ENCODE measurements around the gene BTBD19. TPM values are rescaled to one million over a fixed set of nuclear protein-coding genes. Genes with fewer than 3 reads are reported as not detected.
"Not testable (repeated sequence)": the region's sequence is repeated elsewhere in the genome, so short reads cannot be mapped to it uniquely, and the experiment has no call there.

Gene BTBD19
- total RNA-seq, 4 donors from 2014 or later, result 0.68 to 5.3 (median 4.1) TPM

GRCh38 chr1:44831516-44831915 is 23.2 kb downstream of the BTBD19 start:
- Histone ChIP-seq H3K4me3 (no peak overlapping the region), H3K27me3 (no peaks in the 10 kb centered on the region), H3K4me1 (peaks cover 0 to 13% (median 0%) of the 10 kb centered on the region in 3 donors), H3K36me3 (no peaks in the 10 kb centered on the region), H3K9me3 (no peaks in the 10 kb centered on the region), H3K27ac (no peak overlapping the region)
- WGBS, 2 donors, result 30 to 33% methylated on average over 2 of the region's 9 CpGs
- DNase-seq, result no peak
- intact Hi-C loops (cut with DNase I), result loop anchor here (10.0 kb wide), 1 partner anchor 47 kb away; the partner anchor contains the start of gene BEST4
- no peak for TF ChIP-seq POLR2A (IDR thresholded peaks at IDR 0.05)
- TF ChIP-seq, protein P1, sequence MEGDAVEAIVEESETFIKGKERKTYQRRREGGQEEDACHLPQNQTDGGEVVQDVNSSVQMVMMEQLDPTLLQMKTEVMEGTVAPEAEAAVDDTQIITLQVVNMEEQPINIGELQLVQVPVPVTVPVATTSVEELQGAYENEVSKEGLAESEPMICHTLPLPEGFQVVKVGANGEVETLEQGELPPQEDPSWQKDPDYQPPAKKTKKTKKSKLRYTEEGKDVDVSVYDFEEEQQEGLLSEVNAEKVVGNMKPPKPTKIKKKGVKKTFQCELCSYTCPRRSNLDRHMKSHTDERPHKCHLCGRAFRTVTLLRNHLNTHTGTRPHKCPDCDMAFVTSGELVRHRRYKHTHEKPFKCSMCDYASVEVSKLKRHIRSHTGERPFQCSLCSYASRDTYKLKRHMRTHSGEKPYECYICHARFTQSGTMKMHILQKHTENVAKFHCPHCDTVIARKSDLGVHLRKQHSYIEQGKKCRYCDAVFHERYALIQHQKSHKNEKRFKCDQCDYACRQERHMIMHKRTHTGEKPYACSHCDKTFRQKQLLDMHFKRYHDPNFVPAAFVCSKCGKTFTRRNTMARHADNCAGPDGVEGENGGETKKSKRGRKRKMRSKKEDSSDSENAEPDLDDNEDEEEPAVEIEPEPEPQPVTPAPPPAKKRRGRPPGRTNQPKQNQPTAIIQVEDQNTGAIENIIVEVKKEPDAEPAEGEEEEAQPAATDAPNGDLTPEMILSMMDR (IDR thresholded peaks at IDR 0.05), result no peak

DNA sequence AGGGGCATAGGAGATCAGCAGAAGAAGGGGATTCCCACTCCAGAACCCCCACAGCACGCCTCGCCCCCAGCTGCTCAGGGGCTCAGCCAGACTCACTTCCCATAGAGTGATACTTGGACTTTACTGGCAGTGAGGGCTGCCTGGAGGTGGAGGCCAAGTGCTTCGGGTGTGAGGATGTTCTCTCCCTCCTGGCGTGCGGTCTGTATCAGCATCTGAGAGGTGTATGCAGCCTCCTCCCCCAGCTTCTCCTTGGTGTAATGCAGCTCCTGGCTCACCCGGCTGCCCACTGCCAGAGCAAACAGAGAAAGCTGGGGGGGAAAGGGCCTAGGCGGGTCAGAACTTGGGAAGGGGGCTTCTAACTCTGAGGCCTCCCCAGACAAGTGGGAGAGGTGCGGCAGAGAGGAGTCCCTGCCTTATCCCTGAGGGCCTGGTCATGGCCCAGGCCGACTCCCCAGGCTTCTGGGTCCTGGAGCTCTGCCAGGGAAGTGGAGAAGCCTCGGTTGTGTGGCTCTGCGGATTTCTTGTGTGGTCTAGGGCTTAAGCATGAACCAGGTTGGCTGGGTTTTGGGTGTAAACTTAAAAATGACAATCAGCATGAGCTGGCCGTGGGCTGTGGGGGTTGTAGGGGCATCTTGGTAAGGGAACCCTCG is 23.9 kb downstream of the BTBD19 start:
- TF ChIP-seq, protein P1 (IDR thresholded peaks at IDR 0.05), result no peak
- TF ChIP-seq POLR2A (IDR thresholded peaks at IDR 0.05), result no peak
- Histone ChIP-seq H3K27ac (no peak overlapping the region), H3K9me3 (no peaks in the 10 kb centered on the region), H3K27me3 (no peaks in the 10 kb centered on the region), H3K4me3 (no peak overlapping the region), H3K4me1 (peaks cover 0 to 8% (median 0%) of the 10 kb centered on the region in 3 donors), H3K36me3 (no peaks in the 10 kb centered on the region)
- WGBS, 2 donors, result 51 to 67% methylated on average over 2 to 6 of the region's 13 CpGs
- intact Hi-C loops (cut with DNase I), result loop anchor here (10.0 kb wide), 1 partner anchor 47 kb away; the partner anchor contains the start of gene BEST4
- DNase-seq, result no peak

DNA sequence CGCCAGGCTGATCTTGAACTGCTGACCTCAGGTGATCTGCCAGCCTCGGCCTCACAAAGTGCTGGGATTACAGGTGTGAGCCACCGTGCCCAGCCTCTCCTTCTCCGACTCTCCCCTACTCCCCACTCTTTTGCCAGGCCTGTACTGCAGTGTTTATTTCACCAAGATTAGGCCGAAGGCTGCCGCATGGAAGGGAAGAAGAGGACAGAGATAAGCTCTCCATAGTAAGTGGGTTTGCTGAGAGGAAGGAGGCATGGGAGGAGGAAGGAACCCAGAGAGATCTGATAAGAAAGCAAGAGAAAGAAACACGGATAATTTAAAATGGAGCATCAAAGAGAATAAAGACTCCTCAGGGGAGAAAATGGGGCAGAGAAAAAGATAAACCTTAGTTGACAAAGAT is 26.0 kb downstream of the BTBD19 start:
- Histone ChIP-seq H3K27me3 (no peaks in the 10 kb centered on the region), H3K4me1 (peaks cover 0 to 8% (median 0%) of the 10 kb centered on the region in 3 donors), H3K9me3 (no peaks in the 10 kb centered on the region), H3K4me3 (no peak overlapping the region), H3K27ac (no peak overlapping the region), H3K36me3 (no peaks in the 10 kb centered on the region)
- intact Hi-C loops (cut with DNase I), result loop anchor here (10.0 kb wide), 1 partner anchor 50 kb away; the partner anchor contains the start of gene BEST4
- DNase-seq, result no peak
- 76 to 80% methylated on average over 3 to 6 of the region's 7 CpGs for WGBS, 2 donors
- no peak for TF ChIP-seq POLR2A (IDR thresholded peaks at IDR 0.05)
- TF ChIP-seq, protein P1 (IDR thresholded peaks at IDR 0.05), result no peak

DNA sequence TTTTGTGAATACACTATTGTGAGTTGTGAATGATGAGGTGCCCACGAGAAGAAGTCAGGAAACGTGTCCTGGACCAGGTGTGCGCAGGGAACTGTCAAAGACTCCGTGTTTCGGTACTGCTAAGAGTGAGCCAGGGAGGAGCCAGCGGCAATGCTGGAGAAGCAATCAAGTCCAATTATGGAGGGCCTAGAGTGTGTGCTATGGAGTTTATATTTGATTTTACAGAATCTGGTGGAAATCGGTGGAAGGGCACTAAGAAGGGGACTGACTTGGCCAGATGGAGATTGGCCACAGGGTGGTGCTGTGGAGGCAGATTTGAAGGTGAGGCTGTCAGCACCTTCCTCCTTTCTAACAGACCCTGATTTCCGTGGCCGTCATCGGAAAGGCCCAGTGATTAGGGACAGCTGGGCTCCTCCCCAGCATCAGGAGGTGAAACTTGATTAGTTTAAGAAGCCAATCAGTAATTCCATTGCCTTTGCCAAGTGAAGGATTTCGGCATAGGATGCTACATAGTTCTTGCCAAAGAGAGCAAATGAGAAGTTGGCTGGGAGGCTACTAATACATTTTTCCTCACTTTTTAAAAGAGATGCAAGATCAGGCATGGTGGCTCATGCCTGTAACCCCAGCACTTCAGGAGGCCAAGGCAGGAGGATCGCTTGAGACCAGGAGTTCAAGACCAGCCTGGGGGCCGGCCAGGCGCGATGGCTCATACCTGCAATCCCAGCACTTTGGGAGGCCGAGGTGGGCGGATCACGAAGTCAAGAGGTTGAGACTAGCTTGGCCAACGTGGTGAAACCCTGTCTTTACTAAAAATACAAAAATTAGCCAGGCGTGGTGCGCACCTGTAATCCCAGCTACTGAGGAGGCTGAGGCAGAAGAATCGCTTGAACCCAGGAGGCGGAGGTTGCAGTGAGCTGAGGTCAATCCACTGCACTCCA is 27.7 kb downstream of the BTBD19 start:
- peak overlapping the region in 1 of 4 donors; percentile 24 for H3K4me3 ChIP-seq
- no peak for DNase-seq
- no peak for TF ChIP-seq POLR2A (IDR thresholded peaks at IDR 0.05)
- TF ChIP-seq, protein P1 (IDR thresholded peaks at IDR 0.05), result peak; percentile 62 to 87 (median 76)
- intact Hi-C loops (cut with DNase I), result loop anchor here (10.0 kb wide), 1 partner anchor 51 kb away; the partner anchor contains the start of gene BEST4
- H3K4me1 ChIP-seq, result peaks cover 0 to 8% (median 0%) of the 10 kb centered on the region in 3 donors
- no peaks in the 10 kb centered on the region for H3K36me3 ChIP-seq
- no peaks in the 10 kb centered on the region for H3K27me3 ChIP-seq
- 56 to 63% methylated on average over 16 to 23 of the region's 23 CpGs for WGBS, 2 donors
- no peak overlapping the region for H3K27ac ChIP-seq
- no peaks in the 10 kb centered on the region for H3K9me3 ChIP-seq

- intact Hi-C loops (cut with DNase I), result loop anchor here (10.0 kb wide), 1 partner anchor 53 kb away; the partner anchor contains the start of gene BEST4
These were observed 30.0 kb downstream of the BTBD19 start for GRCh38 chr1:44838294-44838693.

More at GRCh38 chr1:44838294-44838693, 30.0 kb downstream of the BTBD19 start:
- not testable (repeated sequence) for H3K27ac ChIP-seq, H3K27me3 ChIP-seq, H3K36me3 ChIP-seq, DNase-seq, H3K4me3 ChIP-seq, H3K9me3 ChIP-seq
- H3K4me1 ChIP-seq, result peaks cover 0 to 18% (median 6%) of the 10 kb centered on the region in 3 donors
- WGBS, 2 donors, result 90 to 91% methylated on average over 11 of the region's 11 CpGs
